DND-41 (cell line): ENCODE measurements around the gene ATG5.

Experiments
- EZH2 ChIP-seq: IDR thresholded peaks from 3 replicates; pipeline ENCODE4 v1.6.1; 2012; ENCODE audit warnings: borderline replicate concordance, low read depth, mild to moderate bottlenecking, moderate library complexity, low read length, inconsistent platforms; ENCODE audit not compliant: severe bottlenecking
- TF ChIP-seq, protein P1 (sequence below): IDR thresholded peaks from 2 replicates; pipeline ENCODE4 v1.5.1; 2012; ENCODE audit warnings: borderline replicate concordance, low read length, moderate library complexity, mild to moderate bottlenecking; ENCODE audit not compliant: poor library complexity, severe bottlenecking; ENCODE audit errors: extremely low read depth

DNA sequence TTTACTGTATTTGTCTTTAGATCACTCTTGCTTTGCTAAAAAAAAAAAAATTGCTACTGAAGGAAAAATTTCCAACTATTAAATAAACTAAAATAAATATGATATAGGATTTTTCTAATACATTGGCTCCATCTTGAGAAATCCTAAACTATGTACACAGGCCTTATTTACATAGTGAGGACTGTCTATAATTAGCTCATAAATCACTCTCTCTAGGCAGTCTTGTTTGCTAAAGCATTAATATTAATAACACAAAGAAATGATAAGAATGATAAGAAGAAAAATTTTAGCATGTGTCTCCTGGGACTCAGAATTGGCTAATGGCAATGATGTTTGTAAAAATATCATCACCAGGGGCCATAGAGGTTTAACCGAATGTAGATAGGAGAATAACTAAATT lies 21.7 kb upstream of the ATG5 start:
- TF ChIP-seq, protein P1, sequence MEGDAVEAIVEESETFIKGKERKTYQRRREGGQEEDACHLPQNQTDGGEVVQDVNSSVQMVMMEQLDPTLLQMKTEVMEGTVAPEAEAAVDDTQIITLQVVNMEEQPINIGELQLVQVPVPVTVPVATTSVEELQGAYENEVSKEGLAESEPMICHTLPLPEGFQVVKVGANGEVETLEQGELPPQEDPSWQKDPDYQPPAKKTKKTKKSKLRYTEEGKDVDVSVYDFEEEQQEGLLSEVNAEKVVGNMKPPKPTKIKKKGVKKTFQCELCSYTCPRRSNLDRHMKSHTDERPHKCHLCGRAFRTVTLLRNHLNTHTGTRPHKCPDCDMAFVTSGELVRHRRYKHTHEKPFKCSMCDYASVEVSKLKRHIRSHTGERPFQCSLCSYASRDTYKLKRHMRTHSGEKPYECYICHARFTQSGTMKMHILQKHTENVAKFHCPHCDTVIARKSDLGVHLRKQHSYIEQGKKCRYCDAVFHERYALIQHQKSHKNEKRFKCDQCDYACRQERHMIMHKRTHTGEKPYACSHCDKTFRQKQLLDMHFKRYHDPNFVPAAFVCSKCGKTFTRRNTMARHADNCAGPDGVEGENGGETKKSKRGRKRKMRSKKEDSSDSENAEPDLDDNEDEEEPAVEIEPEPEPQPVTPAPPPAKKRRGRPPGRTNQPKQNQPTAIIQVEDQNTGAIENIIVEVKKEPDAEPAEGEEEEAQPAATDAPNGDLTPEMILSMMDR, result no peak
- TF ChIP-seq EZH2, result no peak
